ENCODE data around the gene CD52. TPM values are rescaled to one million over a fixed set of nuclear protein-coding genes. Genes with fewer than 3 reads are reported as not detected.
"Not testable (repeated sequence)": the region's sequence is repeated elsewhere in the genome, so short reads cannot be mapped to it uniquely, and the experiment has no call there.

The CD52 gene
- total RNA-seq, 2 experiments from 2014 or later: 582 to 608 TPM

DNA sequence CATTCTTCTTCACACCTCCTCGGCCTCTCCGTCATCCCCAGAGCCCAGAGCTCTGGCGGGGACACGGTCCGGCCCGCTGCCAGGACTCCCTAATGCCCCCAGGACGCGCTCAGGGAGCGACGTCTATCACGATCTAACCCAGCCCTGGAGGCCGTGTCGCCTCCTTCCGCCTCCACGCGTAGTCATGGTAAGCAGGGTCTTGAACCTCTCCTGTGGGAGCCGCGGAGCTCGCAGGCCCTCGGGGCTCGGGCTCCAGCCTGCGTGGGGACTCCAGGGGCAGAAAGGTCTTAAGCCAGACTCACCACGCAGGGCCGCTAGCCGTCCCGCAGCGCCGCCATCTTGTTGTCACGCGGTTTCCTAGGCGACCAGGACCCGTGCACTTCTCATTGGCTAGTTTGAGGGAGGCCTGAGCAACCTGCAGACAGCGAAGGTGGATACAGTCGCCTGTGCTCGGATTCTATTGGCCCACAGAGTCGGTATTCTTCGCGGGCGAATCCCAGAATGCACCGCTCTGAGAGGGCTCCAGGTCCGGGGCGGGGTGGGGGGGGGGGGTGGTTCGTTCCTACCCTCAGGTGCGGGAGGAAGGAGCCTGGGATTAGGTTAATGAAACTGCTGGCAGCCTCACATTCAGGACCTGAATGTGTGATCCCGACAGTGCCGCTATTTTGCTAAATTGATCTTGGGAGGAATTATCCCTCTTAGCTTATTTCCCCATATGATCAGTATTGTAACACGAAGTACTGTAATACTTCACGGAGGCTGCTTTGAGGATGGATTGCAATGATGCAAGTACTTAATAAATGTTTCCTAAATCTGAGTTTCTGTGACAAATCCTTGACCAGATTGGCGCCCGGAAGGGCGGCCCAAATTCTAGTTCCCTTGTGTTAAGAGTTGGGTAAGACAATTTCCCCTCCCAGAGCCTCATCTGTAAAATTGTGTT, 11.2 kb upstream of the CD52 start, which contains the start of gene UBXN11:
Gene UBXN11 (minus strand): TSS at position 347 of the 940 bp plus-strand sequence. CDS start 3,753 bp downstream, outside the sequence.
- CTCF ChIA-PET: interaction anchor here (0.6 to 5.1 kb wide), 13 partner anchors 9 to 110 kb away, joined by 3 to 33 read pairs (median 8); partner anchors contain the start of genes CD52, CEP85 and SH3BGRL3
- peak; percentile 81 to 97 (median 88) for DNase-seq
- POLR2A ChIA-PET: interaction anchor here (0.6 to 8.5 kb wide), 11 partner anchors 9 to 537 kb away, joined by 3 to 270 read pairs (median 11); partner anchors contain the start of genes CD52, HMGN2 and SH3BGRL3
- Mint-ChIP-seq H3K27me3 (no peaks in the 10 kb centered on the region), H3K36me3 (ENCODE audit: low read depth) (no peaks in the 10 kb centered on the region), H3K9me3 (no peaks in the 10 kb centered on the region), H3K4me1 (ENCODE audit: low read depth) (peaks cover 34% of the 10 kb centered on the region), H3K4me3 (peak within 1 kb of the TSS; percentile 94), H3K27ac (peak within 1 kb of the TSS; percentile 87)
- no peaks in the 10 kb centered on the region for H3K36me3 ChIP-seq (ENCODE audit: insufficient read depth, low read length)
- TF ChIP-seq CTCF (IDR thresholded peaks at IDR 0.05): no peak
- peak within 1 kb of the TSS; percentile 77 for H3K4me3 ChIP-seq (ENCODE audit: low read length)
- H3K27ac ChIP-seq (ENCODE audit: low read depth in 1 of 2, low read length in 2 of 2): peak within 1 kb of the TSS; percentile 65 to 67
- peaks cover 41% of the 10 kb centered on the region for H3K4me1 ChIP-seq (ENCODE audit: insufficient read depth, low read length)
- no peaks in the 10 kb centered on the region for H3K27me3 ChIP-seq (ENCODE audit: control insufficient read depth in 1 of 2, insufficient read depth in 2 of 2, low read length in 2 of 2)
- ATAC-seq (ENCODE audit: poor library complexity): peak; percentile 94
- no peaks in the 10 kb centered on the region for H3K9me3 ChIP-seq (ENCODE audit: control insufficient read depth in 1 of 2, insufficient read depth in 1 of 2, low read length in 2 of 2)
- intact Hi-C loops (cut with DNase I, micrococcal nuclease): loop anchor here (1.0 kb wide), 3 partner anchors 9 to 22 kb away; no protein-coding TSS in a partner anchor

- no peak for TF ChIP-seq CTCF (IDR thresholded peaks at IDR 0.05)
- H3K9me3 ChIP-seq (ENCODE audit: control insufficient read depth in 1 of 2, insufficient read depth in 1 of 2, low read length in 2 of 2): no peaks in the 10 kb centered on the region
- H3K4me1 ChIP-seq (ENCODE audit: insufficient read depth, low read length): peaks cover 41% of the 10 kb centered on the region
- ChIA-PET CTCF (interaction anchor here (0.7 to 5.1 kb wide), 10 partner anchors 8 to 110 kb away, joined by 3 to 33 read pairs (median 8); partner anchors contain the start of genes CD52, CEP85 and SH3BGRL3), POLR2A (interaction anchor here (0.7 to 8.5 kb wide), 9 partner anchors 8 to 1039 kb away, joined by 3 to 270 read pairs (median 12); partner anchors contain the start of genes CD52, HMGN2 and SH3BGRL3)
- peak overlapping the region; percentile 87 for H3K27ac Mint-ChIP-seq
- no peaks in the 10 kb centered on the region for H3K9me3 Mint-ChIP-seq
- peak overlapping the region; percentile 77 for H3K4me3 ChIP-seq (ENCODE audit: low read length)
- H3K36me3 Mint-ChIP-seq (ENCODE audit: low read depth): no peaks in the 10 kb centered on the region
- H3K4me1 Mint-ChIP-seq (ENCODE audit: low read depth): peaks cover 41% of the 10 kb centered on the region
- peak overlapping the region; percentile 42 to 61 for H3K27ac ChIP-seq (ENCODE audit: low read depth in 1 of 2, low read length in 2 of 2)
- H3K36me3 ChIP-seq (ENCODE audit: insufficient read depth, low read length): no peaks in the 10 kb centered on the region
- H3K27me3 Mint-ChIP-seq: no peaks in the 10 kb centered on the region
- ATAC-seq (ENCODE audit: poor library complexity): peak; percentile 31
- H3K27me3 ChIP-seq (ENCODE audit: control insufficient read depth in 1 of 2, insufficient read depth in 2 of 2, low read length in 2 of 2): no peaks in the 10 kb centered on the region
- peak in 4 of 14 experiments; percentile 60 to 74 (median 64) for DNase-seq
- intact Hi-C loops (cut with DNase I, micrococcal nuclease): loop anchor here in 1 of 2 experiments (1.0 kb wide), 2 partner anchors 8 to 23 kb away; no protein-coding TSS in a partner anchor
- H3K4me3 Mint-ChIP-seq: peak overlapping the region; percentile 84
These were observed 10.4 kb upstream of the CD52 start for GRCh38 chr1:26307363-26307781.

GRCh38 chr1:26307966-26308899, 9.5 kb upstream of the CD52 start:
- Histone ChIP-seq H3K27ac (ENCODE audit: low read depth in 1 of 2, low read length in 2 of 2) (peak overlapping the region; percentile 42 to 61), H3K4me1 (ENCODE audit: insufficient read depth, low read length) (peaks cover 41% of the 10 kb centered on the region), H3K4me3 (ENCODE audit: low read length) (peak overlapping the region; percentile 77)
- CTCF ChIA-PET: interaction anchor here (0.7 to 5.1 kb wide), 11 partner anchors 10 to 109 kb away, joined by 3 to 33 read pairs (median 8); partner anchors contain the start of genes CD52, CEP85 and SH3BGRL3
- Mint-ChIP-seq H3K27ac (peak overlapping the region; percentile 87), H3K4me1 (ENCODE audit: low read depth) (peaks cover 45% of the 10 kb centered on the region), H3K4me3 (peak overlapping the region; percentile 84)
- POLR2A ChIA-PET: interaction anchor here (0.7 to 8.5 kb wide), 8 partner anchors 7 to 1040 kb away, joined by 4 to 270 read pairs (median 12); partner anchors contain the start of genes CD52, HMGN2 and SH3BGRL3
- DNase-seq: peak in 3 of 14 experiments; percentile 31 to 39 (median 33)
- not testable (repeated sequence) for H3K36me3 Mint-ChIP-seq (ENCODE audit: low read depth); H3K27me3 ChIP-seq (ENCODE audit: control insufficient read depth in 1 of 2, insufficient read depth in 2 of 2, low read length in 2 of 2); H3K27me3 Mint-ChIP-seq; ATAC-seq (ENCODE audit: poor library complexity); H3K9me3 ChIP-seq (ENCODE audit: control insufficient read depth in 1 of 2, insufficient read depth in 1 of 2, low read length in 2 of 2); H3K9me3 Mint-ChIP-seq; H3K36me3 ChIP-seq (ENCODE audit: insufficient read depth, low read length)
- intact Hi-C loops (cut with DNase I, micrococcal nuclease): loop anchor here in 1 of 2 experiments (1.0 kb wide), 2 partner anchors 7 to 24 kb away; no protein-coding TSS in a partner anchor
